NCI-H345 treated with DMSO at 0.1 percent for 48 hours (cell line): Measurements from ENCODE around the gene ARHGAP9.

Experiments used
- DNase-seq: peaks from one replicate; lab custom pipeline; 2025; ENCODE audit not compliant: unreplicated experiment; lab: John Stamatoyannopoulos, UW

Gene ARHGAP9

DNA sequence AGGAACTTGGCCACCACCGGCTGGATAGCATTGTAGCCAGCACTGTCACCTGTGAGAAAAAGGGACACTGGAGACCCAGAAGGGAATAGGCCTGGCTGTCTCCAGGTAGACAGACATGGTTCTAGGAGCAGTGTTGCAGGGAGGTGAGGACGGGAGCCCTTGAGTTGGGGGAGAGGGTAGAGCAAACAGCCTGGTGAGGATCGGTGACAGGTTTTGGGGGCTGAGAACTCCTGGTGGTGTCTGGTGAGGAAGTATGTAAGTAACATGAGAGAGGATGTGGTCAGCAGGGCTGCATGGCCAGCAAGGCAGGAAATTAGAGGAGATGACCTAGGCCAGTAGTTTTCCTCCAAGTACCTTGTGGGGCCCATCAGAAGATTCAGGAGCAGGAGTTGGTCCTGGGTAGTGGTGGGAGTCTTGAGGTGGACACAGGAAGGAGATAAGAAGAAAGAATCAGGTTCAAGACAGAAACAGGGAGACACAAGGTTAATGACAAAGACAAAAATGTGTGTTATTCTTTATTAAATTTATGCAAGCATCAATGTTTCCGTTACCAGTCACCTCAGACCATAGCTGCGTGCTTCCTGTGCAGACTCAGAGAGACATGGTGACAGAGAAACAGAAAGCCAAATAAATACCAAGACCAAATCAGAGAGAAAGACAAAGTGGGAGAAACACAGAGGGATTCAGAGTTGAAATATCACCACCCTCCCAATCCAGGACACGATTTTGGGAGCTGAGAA, at the start of gene ARHGAP9:
ARHGAP9 (minus strand) TSS at position 491 of the 740 bp plus-strand sequence; CDS start at position 31, 460 bp downstream.
- DNase-seq: no peak

DNA sequence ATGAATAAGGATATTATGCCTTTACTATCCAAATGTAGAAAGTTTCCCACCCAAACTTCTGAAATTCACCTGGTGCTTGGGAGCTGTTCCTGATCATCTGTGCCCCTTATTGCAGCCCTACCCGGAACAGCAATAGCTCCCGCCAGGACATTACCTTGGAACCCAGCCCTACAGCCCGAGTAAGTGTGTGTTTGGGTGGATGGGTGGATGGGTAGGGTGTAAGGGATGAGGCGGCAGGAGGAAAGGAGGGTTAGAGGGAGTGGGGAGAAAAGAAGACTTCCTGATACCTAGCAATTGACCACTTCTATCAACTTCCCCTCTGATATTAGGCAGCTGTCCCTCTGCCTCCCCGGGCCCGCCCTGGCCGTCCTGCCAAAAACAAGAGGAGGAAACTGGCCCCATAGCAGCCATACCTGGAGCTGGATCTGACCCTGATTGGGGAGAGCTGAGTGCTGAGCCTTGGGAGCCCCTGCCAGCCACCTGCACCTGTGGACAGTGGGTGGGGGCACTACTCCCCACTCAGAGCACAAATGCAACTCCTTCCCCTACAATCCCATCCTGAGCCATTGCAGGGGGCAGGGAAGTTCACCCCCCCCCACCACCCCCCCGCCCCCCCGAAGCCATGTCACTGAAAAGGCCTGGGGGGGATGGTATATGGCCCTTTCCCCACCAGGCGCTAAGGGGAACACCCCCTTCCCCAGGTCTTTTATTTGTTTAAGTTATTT, 49.3 kb upstream of the ARHGAP9 start:
- DNase-seq: no peak

GRCh38 chr12:57528176-57528575, 48.5 kb upstream of the ARHGAP9 start:
- DNase-seq: no peak

DNA sequence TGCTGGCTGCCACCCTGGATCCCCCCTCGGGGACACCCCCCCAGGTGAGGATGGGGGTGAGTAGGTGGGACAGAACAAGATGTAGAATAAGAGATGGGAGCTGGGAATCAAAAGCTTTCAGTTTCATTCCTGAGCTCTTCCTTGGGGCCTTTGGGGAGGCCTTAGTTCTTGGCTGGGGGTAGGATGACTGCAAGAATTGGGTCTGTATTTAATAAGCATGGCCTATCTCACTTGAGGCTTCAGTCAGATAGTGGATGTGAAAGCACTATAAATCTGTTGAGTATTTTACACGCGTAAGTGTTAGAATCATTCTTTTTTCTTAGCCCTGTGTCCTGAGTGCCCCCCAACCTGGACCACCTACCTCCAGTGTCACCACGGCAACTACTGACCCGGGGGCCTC, 47.5 kb upstream of the ARHGAP9 start:
- DNase-seq: no peak

DNA sequence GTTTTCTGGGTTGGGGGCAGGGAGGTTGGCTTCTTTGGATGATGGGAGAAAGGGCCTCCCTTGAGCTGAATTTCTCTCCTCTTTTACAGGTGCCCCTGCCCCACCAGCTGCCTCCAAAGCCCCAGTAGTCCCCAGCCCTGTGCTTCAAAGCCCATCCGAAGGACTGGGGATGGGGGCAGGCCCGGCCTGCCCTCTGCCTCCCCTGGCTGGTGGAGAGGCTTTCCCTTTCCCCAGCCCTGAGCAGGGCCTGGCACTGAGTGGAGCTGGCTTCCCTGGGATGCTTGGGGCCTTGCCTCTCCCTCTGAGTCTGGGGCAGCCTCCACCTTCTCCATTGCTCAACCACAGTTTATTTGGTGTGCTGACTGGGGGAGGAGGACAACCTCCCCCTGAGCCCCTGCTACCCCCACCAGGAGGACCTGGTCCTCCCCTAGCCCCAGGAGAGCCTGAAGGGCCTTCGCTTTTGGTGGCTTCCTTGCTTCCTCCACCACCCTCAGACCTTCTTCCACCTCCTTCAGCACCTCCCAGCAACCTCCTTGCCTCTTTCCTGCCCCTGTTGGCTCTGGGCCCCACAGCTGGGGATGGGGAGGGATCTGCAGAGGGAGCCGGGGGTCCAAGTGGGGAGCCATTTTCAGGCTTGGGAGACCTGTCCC, 46.9 kb upstream of the ARHGAP9 start:
- no peak for DNase-seq

DNA sequence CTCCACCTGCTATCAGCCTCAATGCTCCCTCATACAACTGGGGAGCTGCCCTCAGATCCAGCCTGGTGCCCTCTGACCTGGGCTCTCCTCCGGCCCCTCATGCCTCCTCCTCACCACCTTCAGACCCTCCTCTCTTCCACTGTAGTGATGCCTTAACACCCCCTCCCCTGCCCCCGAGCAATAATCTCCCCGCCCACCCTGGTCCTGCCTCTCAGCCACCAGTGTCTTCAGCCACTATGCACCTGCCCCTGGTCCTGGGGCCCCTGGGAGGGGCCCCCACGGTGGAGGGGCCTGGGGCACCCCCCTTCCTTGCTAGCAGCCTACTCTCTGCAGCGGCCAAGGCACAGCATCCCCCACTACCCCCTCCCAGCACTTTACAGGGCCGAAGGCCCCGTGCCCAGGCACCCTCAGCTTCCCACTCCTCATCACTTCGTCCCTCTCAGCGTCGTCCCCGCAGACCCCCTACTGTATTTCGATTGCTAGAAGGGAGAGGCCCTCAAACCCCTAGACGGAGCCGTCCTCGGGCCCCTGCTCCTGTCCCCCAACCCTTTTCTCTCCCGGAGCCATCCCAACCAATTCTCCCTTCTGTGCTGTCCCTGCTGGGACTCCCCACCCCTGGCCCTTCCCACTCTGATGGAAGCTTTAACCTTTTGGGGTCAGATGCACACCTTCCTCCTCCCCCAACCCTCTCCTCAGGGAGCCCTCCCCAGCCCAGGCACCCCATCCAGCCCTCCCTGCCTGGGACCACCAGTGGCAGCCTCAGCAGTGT, 46.1 kb upstream of the ARHGAP9 start:
- no peak for DNase-seq

DNA sequence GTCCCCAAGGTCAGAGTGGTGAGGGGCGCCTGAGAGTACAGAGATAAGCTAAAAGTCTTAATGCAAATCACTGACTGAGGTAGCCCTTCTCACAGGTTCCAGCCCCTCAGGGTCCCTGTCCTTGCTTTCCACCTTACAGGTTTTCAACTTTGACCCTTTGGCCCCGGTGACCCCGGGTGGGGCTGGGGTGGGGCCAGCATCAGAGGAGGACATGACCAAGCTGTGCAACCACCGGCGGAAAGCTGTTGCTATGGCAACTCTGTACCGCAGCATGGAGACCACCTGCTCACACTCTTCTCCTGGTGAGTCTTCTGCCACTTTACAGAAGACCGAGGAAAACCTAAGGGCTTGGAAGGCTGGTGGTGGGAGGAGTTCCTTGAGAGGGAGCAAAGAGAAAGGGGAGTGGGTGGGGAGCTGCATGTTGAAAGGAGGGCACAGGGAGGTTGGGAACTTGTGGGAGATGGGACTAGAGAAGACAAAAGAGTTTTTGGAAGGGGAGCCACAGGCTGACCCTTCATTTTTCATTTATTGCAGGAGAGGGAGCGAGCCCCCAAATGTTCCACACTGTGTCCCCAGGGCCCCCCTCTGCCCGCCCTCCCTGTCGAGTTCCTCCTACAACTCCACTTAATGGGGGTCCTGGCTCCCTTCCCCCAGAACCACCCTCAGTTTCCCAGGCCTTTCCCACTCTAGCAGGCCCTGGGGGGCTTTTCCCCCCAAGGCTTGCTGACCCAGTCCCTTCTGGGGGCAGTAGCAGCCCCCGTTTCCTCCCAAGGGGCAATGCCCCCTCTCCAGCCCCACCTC, 45.3 kb upstream of the ARHGAP9 start:
- DNase-seq: no peak

DNA sequence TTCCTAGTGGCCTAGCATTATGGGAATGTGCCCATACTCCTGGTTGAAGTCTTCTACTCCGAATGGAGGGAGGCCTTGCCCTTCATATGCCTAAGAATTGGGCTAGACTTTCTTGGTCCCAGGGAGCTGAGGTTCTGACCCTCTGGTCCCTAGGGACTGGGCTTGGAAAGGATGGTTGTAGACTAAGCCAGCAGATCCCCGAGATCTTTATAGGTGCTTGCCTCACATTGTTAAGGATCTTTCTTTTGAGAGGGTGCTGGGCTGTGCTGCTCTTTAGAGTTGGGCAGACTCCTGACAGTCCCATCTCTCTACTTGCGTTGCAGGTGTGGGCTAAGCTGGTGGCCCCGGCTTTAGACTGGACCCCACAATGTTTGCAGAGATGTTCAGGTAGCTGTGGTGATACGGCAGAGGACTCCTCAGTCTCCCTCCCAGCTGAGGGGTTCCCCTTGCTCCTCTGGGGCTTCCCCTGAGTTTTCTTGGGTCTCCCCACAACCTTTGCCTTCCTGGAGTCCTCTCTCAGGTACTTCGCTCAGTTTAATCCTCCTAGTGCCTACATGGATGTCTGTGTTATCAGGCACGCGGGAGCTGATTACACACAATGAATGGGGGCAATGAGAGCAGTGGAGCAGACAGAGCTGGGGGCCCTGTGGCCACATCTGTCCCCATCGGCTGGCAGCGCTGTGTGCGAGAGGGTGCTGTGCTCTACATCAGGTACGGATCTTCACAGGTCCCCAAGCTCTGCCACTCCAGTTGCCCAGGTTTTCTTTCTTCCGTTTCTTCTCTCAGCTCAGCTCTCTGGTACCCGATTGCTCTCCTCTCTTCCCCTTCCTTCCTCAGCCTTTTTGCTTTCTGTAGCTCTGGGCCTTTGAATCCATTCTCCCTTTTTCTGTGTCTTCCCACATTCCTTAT, 44.3 kb upstream of the ARHGAP9 start:
- DNase-seq: no peak

DNA sequence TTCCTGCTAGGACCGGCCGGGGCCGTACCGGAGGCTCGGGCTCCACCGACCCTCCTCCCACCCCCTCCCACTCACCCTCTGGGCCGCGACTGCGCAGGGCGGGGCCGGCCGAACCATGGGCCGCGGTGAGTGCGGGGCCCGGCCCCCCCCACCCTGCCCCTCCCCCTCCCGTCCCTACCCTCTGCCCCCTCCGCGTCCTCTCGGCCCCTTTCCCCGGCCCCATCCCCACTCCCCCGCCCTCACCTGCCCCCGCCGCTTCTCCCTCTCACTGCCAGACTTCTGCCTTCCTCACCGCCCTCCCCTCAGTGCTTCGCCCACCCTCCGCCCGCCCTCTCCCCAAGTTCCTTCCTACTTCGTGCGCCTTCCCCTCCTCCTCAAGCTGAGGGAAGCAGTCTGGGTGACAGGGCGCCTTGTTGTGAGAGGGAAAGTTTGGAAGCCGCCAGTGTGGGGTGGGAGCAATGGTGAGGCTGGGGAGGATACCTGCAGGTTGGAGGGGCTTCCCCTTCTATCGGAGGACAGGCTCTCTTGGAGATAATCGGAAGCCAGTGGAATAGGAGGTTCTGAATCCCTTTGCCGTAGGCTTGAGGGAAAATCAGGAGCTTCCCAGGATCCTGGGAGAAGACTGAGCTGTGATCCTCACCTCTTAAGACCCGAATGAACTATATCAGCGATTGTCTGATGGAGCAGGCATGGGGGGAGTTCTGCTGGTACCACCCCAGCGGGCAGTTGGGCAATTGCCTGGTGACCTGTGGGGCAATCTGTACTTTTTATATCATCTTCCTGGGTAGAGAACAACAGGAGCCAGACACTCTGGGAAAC, 43.4 kb upstream of the ARHGAP9 start:
- DNase-seq: no peak

- DNase-seq: peak; percentile 65
Measured at GRCh38 chr12:57522011-57522886, 42.6 kb upstream of the ARHGAP9 start, which contains the start of gene MBD6. MBD6 (plus strand) TSS chr12:57522824; CDS start chr12:57524304, 1,480 bp downstream.

GRCh38 chr12:57521525-57522010, 41.9 kb upstream of the ARHGAP9 start:
- DNase-seq: no peak

DNA sequence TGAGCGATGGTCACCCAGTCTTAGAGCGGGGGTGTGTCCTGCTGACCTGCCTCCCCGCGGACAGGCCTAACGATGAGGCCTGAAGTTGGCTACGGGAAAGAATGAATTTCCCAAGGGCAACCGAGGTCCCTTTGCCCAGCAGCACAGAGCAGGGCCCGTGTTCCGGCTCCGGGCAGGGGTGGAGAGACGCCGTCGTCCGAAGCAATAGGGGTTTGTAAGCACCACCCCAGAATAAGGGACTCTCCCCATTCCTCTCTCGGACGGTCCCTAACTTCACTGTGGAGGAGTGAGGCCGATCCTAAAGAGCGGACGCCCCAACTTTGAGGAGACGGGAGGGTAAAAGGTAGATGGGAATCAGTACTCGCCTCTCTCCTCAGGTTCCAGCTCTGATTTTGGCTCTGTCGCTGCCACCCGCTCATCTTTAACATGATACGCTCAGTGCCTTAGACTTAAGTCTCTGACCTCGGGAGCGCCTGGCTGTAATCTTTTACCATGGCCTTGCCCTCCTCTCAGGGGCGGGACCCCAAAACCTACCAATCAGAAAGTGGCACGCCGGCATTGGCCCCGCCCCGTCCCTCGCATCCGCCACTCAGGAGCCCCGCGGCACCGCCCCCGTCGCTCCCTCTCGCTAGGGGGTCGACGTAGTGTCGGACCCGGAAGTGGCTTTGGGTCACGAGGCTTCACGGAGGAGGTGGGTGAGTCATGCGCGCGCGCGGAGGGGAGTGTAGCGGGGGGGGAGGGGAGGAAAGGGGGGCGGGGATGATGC, 40.6 kb upstream of the ARHGAP9 start, which contains the start of gene DDIT3:
DDIT3 (minus strand) TSS at position 462 of the 766 bp plus-strand sequence. CDS start 3,108 bp downstream, outside the sequence.
- peak; percentile 97 for DNase-seq

DNA sequence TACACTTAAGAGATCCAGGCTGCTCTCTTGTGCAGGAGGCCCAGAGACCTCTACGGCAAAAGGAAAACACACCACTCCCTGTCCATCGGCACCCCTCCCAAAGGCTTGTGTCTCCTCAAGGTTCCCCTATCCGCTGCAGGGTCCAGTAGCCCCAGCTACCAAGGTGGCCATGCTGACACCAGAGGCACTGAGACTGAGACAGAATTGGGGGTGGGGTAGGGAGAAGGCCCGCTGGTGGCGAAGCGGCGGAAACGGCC, 40.1 kb upstream of the ARHGAP9 start:
- no peak for DNase-seq

GRCh38 chr12:57518920-57519795, 39.5 kb upstream of the ARHGAP9 start:
- no peak for DNase-seq

GRCh38 chr12:57518176-57518919, 38.7 kb upstream of the ARHGAP9 start:
- DNase-seq: no peak
